SU-DHL-6 (cell line): ENCODE data around the gene ZNF512B.
A peak's percentile ranks its signal among the peaks of the same experiment; 100 is the strongest.

Experiments used
- H2AFZ ChIP-seq: fragments of 200-600 bp; sonication (generic); 2 replicates; pipeline ENCODE4 v1.6.1; 2014; ENCODE audit warnings: low read depth, mild to moderate bottlenecking, moderate library complexity, mixed read lengths, antibody characterized with exemption, low read length; ENCODE audit not compliant: severe bottlenecking
- H3F3A ChIP-seq: fragments of 200-600 bp; shearing (Covaris generic); 2 replicates; pipeline ENCODE4 v1.6.0; 2016; ENCODE audit warnings: antibody characterized with exemption, mild to moderate bottlenecking; ENCODE audit not compliant: insufficient read depth
- H3K27ac ChIP-seq: fragments of 200-600 bp; sonication (generic); 2 replicates; pipeline ENCODE4 v1.5.1; 2016; ENCODE audit warnings: low read depth, mild to moderate bottlenecking, low read length, moderate library complexity, mixed read lengths
- H3K27me3 ChIP-seq: fragments of 200-600 bp; sonication (generic), shearing (Covaris generic); 2 replicates; pipeline ENCODE4 v1.6.0; 2014; ENCODE audit warnings: mild to moderate bottlenecking, low read length
- H3K36me3 ChIP-seq: fragments of 200-600 bp; sonication (generic); 2 replicates; pipeline ENCODE4 v1.6.1; 2014; ENCODE audit warnings: mild to moderate bottlenecking, low read length, mixed read lengths
- H3K4me2 ChIP-seq: fragments of 300-600, 200-600 bp; shearing (Covaris generic), sonication (generic); 2 replicates; pipeline ENCODE4 v1.6.0; 2014; ENCODE audit warnings: low read length, low read depth, mild to moderate bottlenecking; ENCODE audit not compliant: poor library complexity, severe bottlenecking
- H3K4me3 ChIP-seq: fragments of 200-600 bp; sonication (generic); 2 replicates; pipeline ENCODE4 v1.5.1; 2014; ENCODE audit warnings: antibody characterized with exemption, low read length, mild to moderate bottlenecking, mixed read lengths; ENCODE audit not compliant: insufficient read depth, poor library complexity, severe bottlenecking
- H3K79me2 ChIP-seq: fragments of 200-600 bp; sonication (generic); 2 replicates; pipeline ENCODE4 v1.6.1; 2014; ENCODE audit warnings: mild to moderate bottlenecking, low read length, moderate library complexity; ENCODE audit not compliant: insufficient read depth
- H3K9ac ChIP-seq: fragments of 200-600 bp; sonication (generic); 2 replicates; pipeline ENCODE4 v1.7.0; 2014; ENCODE audit warnings: mild to moderate bottlenecking, low read length
- H3K9me2 ChIP-seq: fragments of 200-600 bp; sonication (generic); replicated peaks from 2 replicates; pipeline ENCODE4 v1.6.1; 2014; ENCODE audit warnings: low read length; ENCODE audit not compliant: insufficient read depth
- H3K9me3 ChIP-seq: fragments of 200-600 bp; sonication (generic); 2 replicates; pipeline ENCODE4 v1.6.1; 2014; ENCODE audit warnings: low read length, mixed read lengths; ENCODE audit not compliant: insufficient read depth
- H4K20me1 ChIP-seq: fragments of 200-600 bp; sonication (generic); 2 replicates; pipeline ENCODE4 v1.6.1; 2014; ENCODE audit warnings: low read depth, mild to moderate bottlenecking, antibody characterized with exemption, low read length, moderate library complexity, mixed read lengths
- EZH2phosphoT487 ChIP-seq: fragments of 200-600 bp; sonication (generic), shearing (Covaris generic); conservative IDR thresholded peaks from 2 replicates; pipeline ENCODE4 v1.6.1; 2018; ENCODE audit warnings: mild to moderate bottlenecking, antibody characterized with exemption, low read length, moderate library complexity, mixed read lengths
- TF ChIP-seq, protein P1 (sequence below): fragments of 200-600 bp; sonication (generic); IDR thresholded peaks from one replicate; pipeline ENCODE4 v1.5.1; 2017; ENCODE audit warnings: antibody characterized with exemption, mild to moderate bottlenecking, low read length, moderate library complexity; ENCODE audit not compliant: insufficient read depth, poor library complexity, severe bottlenecking

Gene ZNF512B

DNA sequence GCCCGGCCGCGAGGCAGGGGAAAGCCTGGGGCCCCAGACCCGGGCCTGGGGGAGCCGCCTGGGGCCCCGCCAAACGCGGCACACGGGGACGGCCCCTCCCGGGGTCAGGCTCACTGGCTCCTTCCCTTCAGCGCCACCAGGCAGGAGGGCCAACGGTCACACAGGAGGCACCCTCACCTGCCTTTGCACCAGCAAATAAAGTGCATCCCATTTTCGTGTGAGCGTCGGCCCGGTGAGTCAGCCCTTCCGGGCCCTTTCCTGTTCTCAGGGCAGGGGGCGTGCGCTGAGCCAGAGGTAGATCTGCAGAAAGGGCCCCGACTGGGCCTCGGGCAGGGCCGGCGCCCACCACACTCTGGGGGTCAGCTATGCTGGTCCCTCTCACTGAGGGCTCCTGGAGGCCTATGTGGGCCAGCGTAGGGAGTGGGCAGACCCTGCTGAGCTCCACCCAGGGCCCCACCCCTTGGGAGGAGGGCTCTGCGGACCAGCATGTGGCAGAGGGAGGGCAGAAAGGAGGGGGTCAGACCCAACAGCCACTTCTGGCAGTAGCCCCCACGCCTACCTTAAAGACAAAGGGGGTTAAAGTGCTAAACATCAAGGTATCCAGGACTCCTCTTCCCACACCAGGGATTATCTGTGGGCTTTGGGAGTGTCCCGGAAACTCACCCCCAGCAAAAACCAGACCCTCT is 12.6 kb downstream of the ZNF512B start:
- H3K9me2 ChIP-seq, result no peaks in the 10 kb centered on the region
- H3K27me3 ChIP-seq, result no peaks in the 10 kb centered on the region
- H3K9me3 ChIP-seq, result no peaks in the 10 kb centered on the region
- TF ChIP-seq EZH2phosphoT487, result no peak
- TF ChIP-seq, protein P1, sequence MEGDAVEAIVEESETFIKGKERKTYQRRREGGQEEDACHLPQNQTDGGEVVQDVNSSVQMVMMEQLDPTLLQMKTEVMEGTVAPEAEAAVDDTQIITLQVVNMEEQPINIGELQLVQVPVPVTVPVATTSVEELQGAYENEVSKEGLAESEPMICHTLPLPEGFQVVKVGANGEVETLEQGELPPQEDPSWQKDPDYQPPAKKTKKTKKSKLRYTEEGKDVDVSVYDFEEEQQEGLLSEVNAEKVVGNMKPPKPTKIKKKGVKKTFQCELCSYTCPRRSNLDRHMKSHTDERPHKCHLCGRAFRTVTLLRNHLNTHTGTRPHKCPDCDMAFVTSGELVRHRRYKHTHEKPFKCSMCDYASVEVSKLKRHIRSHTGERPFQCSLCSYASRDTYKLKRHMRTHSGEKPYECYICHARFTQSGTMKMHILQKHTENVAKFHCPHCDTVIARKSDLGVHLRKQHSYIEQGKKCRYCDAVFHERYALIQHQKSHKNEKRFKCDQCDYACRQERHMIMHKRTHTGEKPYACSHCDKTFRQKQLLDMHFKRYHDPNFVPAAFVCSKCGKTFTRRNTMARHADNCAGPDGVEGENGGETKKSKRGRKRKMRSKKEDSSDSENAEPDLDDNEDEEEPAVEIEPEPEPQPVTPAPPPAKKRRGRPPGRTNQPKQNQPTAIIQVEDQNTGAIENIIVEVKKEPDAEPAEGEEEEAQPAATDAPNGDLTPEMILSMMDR, result no peak
- H2AFZ ChIP-seq, result peak overlapping the region; percentile 91
- peak overlapping the region; percentile 57 for H3K4me3 ChIP-seq
- H3K36me3 ChIP-seq, result no peaks in the 10 kb centered on the region
- H3K9ac ChIP-seq, result peak overlapping the region; percentile 58
- peak overlapping the region; percentile 70 for H3K27ac ChIP-seq
- peaks cover 31% of the 10 kb centered on the region for H3K79me2 ChIP-seq
- H3F3A ChIP-seq, result peaks cover 6% of the 10 kb centered on the region; the same call in 1 of the 2 replicates
- no peaks in the 10 kb centered on the region for H4K20me1 ChIP-seq
- H3K4me2 ChIP-seq, result peak overlapping the region; percentile 95

DNA sequence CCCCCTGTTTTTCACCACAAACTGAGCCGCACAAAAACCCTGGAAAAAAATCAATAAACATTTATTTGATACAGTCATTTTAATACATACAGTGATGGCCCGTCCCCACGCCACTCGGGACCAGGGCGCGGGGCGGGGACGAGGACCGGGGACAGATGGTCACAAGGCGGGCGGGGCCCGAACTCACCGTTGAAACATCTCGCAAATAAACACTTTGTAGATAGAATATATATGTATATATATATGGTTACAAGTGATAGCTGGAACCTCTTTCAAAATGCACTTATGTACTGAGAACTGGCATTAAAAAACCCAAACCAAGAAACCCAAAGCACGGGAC is 13.1 kb downstream of the ZNF512B start:
- peak overlapping the region; percentile 70 for H3K27ac ChIP-seq
- no peaks in the 10 kb centered on the region for H3K27me3 ChIP-seq
- no peaks in the 10 kb centered on the region for H3K9me2 ChIP-seq
- no peaks in the 10 kb centered on the region for H4K20me1 ChIP-seq
- H3K79me2 ChIP-seq, result peaks cover 34% of the 10 kb centered on the region
- peak overlapping the region; percentile 95 for H3K4me2 ChIP-seq
- H2AFZ ChIP-seq, result peak overlapping the region; percentile 91
- no peak for TF ChIP-seq EZH2phosphoT487
- TF ChIP-seq, protein P1, result no peak
- H3K36me3 ChIP-seq, result no peaks in the 10 kb centered on the region
- H3K4me3 ChIP-seq, result peak overlapping the region; percentile 57
- H3F3A ChIP-seq, result peaks cover 6% of the 10 kb centered on the region; the same call in 1 of the 2 replicates
- peak overlapping the region; percentile 58 for H3K9ac ChIP-seq
- H3K9me3 ChIP-seq, result no peaks in the 10 kb centered on the region

DNA sequence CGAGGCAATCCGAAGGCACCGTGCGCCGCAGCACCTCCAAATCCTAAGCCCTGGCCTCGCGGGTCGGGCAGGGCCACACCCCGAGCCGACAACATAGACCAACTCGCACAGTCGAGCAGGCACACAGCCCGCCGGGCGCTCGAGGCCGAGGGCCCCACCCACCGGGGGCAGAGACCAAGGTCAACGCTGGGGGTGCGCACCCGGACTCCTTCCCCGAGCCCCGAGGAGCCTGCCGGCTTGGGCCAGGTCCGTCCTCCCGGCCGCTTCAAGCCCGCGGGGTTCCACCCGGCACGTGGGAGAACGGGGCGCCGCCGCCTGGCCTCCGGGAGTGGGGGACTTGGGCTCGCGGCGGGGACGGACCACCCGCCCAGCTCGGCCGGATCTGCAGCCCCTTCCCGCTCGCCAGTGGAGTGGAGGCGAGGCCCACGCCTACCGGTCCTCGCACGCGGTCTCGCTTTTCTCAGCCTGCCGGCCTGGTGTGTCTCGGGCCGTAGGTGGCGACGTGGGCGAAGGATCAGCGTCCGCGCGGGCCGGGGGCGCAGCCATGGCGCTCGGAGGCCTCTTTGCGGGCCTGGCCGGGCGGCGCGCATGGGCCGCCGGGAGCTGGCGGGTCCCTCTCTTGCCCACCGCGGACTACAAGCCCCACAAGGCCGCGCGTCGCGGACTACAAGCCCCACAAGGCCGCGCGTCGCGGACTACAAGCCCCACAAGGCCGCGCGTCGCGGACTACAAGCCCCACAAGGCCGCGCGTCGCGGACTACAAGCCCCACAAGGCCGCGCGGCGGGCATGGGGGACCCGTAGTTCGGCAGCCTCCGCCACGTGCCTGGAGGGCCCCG is 13.7 kb downstream of the ZNF512B start, which contains the start of gene UCKL1:
UCKL1 (minus strand) TSS at position 590 of the 837 bp plus-strand sequence; CDS start at position 546, 44 bp downstream.
- peak within 1 kb of the TSS; percentile 100 for H2AFZ ChIP-seq

More for the DNA sequence above, 13.7 kb downstream of the ZNF512B start, which contains the start of gene UCKL1:
- peaks cover 36% of the 10 kb centered on the region for H3K79me2 ChIP-seq
- H3K27me3 ChIP-seq, result no peaks in the 10 kb centered on the region
- H3K9me2 ChIP-seq, result no peaks in the 10 kb centered on the region
- peak within 1 kb of the TSS; percentile 100 for H3K4me3 ChIP-seq
- H3K4me2 ChIP-seq, result peak within 1 kb of the TSS; percentile 95
- no peaks in the 10 kb centered on the region for H3K36me3 ChIP-seq
- peak within 1 kb of the TSS; percentile 100 for H3K9ac ChIP-seq
- H4K20me1 ChIP-seq, result no peaks in the 10 kb centered on the region
- TF ChIP-seq, protein P1, result no peak
- no peak for TF ChIP-seq EZH2phosphoT487
- H3K9me3 ChIP-seq, result no peaks in the 10 kb centered on the region
- peak within 1 kb of the TSS; percentile 73 for H3K27ac ChIP-seq
- peaks cover 6% of the 10 kb centered on the region; the same call in 1 of the 2 replicates for H3F3A ChIP-seq
